GM21723 (cell line): Measurements from ENCODE around the gene CHL1.

ENCODE experiments used
- ATAC-seq: cut with Tn5 transposase; IDR thresholded peaks from one replicate; pipeline ENCODE4 v1.9.1; 2021; ENCODE audit warnings: mild to moderate bottlenecking, moderate library complexity; ENCODE audit not compliant: unreplicated experiment

Gene CHL1

DNA sequence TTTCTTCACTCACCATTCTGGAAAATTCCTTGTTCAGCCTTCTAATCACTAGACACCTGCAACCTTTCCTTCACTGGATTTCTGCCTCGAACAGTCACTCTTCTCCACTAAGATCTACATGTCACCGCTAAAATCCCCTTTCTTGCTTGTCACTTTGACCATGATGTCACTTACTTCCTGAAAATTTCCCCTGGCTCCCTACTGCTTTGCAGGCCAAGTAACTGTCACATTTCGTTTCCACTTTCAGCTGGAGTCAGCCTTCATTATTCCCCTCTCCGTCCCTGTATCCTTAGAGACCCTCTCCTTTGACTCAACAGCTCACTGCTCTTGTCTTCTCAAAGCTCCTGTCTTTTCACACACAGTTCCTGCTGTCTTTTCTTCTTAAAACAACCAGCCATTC is 15.9 kb downstream of the CHL1 start:
- ATAC-seq, result peak; percentile 93

DNA sequence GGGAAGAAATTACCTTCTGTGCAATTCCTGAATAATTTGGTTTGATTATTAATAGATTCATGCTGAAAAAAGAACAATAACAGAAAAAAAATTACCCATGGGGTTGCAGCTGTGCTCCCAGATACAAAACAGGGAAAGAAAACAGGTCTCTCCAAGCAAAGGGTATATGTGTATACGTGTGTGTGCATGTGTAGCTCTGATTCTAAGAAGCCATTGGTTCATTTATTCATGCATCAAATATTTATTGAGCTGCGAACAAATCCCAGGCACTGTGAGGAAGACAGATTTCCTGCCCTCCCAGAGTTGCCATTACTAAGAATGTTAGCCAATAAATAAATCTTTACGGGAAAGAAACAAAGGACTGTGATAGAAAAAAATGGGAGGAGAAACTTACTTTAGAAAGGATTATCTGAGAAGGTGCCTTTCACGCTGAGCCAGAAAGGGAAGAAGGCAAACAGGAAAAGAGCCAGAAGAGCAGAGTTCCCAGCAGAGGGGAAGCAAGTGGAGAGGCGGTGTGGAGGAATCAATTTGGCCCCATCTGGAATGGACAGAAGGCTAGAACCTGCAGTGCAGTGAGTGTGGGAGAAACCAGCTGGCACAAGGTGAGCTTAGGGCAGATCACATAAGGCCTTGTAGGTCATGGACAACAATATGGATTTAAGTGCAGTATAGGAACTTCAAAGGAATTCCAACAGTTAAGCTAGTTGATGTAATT is 20.7 kb downstream of the CHL1 start:
- no peak for ATAC-seq

GRCh38 chr3:217948-218347 is 21.4 kb downstream of the CHL1 start:
- no peak for ATAC-seq

- ATAC-seq, result no peak
These were observed 32.0 kb downstream of the CHL1 start for GRCh38 chr3:228442-229182.

DNA sequence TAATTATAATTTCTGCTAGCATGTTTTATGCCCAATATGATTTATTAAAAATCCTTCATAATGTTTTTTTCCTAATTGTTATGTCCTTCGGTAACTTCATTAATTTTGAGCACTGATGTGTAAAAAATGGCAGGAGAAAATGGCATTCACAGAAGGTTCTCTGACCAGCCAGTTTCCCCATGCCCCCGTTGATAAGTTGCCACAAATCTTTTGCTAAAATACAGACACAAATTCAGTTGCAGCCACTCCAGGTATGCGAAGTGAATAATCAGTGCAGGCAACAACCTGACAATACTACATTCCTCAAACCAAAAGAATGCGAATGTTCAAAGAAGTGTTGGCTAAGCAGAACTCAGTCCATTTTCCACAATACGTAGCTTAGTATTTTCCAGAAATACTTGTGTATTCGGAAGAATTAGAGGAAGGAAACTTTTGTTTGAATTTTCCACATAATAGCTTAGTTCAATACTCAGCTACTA is 32.7 kb downstream of the CHL1 start:
- no peak for ATAC-seq

DNA sequence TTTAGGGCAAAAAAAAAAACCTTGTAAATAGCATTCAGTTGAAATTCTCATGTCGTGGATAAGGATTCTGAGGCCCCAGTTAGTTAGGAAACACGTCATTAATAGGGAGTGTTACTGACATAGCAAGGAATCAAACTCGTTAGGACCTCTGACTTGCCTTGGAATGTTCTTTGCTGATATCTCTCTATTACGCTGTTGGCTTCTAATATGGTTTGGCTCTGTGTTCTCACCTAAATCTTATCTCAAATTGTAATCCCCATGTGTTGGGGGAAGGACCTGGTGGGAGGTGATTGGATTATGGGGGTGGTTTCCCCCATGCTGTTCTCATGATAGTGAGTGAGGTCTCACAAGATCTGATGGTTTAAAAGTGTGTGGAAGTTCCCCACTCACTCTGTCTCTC is 40.3 kb downstream of the CHL1 start:
- ATAC-seq, result no peak

DNA sequence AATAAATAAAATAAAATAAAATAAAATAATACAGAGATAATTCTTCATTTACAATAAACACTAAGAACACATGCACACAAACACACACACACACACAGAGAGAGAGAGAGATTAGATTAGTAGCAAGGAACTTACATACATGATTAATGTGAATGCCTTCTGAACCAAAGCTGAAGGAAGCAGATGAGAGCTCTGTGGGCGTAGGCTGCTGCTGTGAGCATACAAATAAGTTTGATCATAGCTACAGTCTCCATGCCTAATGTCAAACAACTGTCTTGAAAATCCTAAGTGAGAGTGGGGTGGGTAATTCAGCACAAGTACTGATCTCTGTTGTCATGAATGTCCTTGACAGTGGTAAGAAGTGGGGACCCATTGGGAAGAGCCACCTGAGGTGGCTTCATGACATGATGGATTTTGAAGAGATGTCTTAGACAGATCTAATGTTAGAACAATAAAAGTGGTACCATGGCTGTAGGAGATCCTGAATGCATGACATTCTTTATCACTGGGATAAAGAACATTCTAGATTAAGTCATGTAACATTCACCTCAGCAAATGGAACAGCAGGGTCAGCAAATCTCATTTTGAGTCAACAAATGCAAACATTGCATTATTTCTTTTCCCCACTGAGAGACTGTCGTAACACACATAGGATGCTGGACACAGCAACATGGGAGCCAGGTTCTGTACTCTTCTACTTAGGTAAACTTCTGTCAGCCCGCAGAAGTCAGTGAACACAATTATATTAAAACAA is 46.2 kb downstream of the CHL1 start:
- ATAC-seq, result no peak

- no peak for ATAC-seq
These were observed 46.8 kb downstream of the CHL1 start for GRCh38 chr3:243356-243725.

DNA sequence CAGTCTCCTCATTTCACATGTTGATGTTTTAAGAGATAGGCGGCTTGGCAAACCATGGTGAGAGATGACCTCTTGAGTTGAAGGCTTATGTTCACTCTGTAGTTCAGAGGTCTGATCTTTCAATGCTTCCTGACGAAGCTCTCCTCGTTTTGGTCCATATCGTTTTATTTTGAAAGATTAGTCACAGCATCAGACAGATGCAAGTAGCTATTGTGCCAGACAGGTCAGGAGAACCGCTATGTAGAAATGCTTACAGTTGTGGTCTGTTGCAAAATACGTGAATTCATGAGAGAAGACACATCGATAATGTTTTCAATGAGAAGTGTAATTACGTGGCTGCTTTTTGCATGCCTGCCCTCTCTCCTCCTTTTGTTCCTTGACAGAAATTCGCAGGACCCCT is 47.5 kb downstream of the CHL1 start:
- ATAC-seq, result no peak

- no peak for ATAC-seq
These were observed 51.4 kb downstream of the CHL1 start for GRCh38 chr3:247916-248315.

GRCh38 chr3:248864-249520 is 52.4 kb downstream of the CHL1 start:
- ATAC-seq, result no peak

DNA sequence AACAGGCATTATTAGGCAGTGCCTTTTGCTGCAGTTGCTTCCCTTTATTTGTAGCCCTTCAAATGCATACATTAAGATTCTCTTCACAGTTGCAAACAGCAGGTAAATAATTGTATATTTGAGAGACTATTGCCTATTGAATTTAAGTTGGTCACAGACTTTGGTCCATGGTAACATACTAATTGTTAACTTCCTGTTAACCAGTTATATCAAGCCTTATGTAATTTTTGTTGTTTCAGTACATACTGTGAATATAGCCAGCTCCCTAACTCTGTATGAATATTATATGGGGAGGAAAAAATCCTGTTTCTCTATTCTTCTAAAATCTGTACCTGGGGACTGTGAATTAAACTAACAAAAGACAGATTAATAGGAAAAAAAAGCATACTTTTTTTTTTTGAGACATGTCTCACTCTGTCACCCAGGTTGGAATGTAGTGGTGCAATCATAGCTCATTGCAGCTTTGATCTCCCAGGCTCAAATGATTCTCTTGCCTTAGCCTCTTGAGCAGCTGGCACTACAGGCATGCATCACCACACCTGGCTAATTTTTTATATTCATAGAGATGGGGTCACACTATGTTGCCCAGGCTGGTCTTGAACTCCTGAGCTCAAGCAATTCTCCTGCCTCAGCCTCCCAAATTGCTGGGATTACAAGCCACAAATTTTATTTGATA is 53.2 kb downstream of the CHL1 start:
- ATAC-seq, result no peak

- ATAC-seq, result no peak
These were observed 59.9 kb downstream of the CHL1 start for GRCh38 chr3:256501-256900.

DNA sequence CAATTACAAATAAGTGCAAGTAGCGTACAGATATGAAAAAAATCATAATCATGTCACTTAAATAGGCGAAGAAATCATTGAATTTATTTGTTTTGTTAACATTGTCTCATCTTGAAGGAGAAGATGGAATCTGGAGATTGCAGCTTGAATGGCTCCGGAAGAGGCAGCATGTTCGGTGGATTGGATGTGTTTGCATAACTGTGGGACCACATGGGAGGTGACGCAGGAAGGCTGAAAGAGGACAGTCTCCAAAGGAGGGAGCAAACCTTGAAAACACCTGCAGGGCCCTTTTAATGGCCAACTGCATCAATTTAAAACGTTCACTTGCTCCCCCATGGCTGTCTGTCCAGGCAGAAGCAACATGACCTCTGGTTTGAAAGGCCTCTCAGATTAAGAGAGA is 61.3 kb downstream of the CHL1 start:
- no peak for ATAC-seq

GRCh38 chr3:260898-261297 is 64.3 kb downstream of the CHL1 start:
- ATAC-seq, result no peak

DNA sequence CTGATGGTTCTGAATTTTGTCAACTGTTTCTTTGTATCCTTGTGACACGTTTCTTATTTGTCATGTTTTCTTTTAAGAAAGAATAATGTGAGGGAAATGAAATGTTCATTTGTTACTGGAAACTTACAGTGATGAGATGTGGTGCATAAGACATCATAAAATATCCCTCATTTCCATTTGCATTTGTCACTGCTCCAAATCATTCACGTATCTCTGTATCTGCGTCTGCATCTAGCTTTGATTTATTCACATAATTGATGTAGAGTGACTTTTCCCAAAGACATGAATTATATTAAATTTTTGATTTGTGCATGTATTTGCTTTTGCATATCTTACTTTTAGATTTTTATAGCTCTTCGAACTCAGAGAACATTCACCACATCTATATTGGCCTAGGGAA is 66.8 kb downstream of the CHL1 start:
- no peak for ATAC-seq

DNA sequence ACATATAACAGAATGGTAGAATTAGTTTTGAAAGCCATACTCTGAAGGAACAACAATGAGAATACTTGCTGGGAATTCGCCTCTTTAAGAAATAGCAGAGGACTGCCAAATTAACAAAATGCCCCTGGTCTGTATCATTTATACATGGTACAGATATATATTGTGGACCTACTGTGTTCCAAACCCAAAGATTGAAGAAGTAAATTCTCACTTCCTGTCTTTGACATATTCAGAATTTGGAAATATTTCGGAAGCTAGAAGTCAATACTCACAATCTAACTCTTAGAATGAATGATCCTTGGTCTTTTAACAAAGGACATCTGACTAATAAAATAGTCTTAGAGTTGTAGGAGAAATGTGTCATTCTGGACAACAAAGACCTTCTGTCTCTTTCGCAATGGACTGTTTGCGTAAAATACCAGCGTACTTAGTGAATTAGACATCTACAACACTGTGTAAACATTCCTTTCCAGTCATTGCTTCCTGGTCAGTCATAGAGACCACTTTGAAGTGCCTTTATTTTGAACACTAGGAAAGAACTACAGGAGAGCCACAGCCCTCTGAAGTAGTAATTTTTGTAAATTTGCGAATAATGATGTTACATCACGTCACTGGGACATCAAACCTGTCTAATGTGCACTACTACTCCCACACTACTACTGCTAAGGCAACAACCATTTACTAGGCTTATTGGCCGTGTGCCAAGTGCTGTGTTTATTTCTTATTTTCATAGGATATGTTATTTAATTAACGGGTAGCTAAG is 68.0 kb downstream of the CHL1 start:
- ATAC-seq, result no peak

- ATAC-seq, result no peak
These were observed 70.5 kb downstream of the CHL1 start for GRCh38 chr3:267101-267500.

DNA sequence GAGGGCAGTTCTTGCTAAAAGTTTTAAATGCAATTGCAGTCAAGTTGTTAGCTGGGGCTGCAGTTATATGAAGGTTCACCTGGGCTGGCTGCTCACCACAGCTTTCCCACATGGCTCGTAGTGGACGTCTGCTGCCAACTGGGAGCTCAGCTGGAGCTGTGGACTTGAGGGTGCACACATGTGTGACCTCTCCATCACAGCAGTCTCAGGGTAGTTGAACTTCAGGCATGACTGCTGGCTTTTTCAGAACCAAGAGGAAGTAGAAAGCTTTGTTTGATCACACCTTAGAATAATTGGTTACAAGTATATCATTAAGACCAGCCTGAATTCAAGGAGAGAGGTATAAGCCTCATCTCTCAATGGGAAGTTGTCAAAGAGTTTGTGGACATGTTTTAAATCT is 74.1 kb downstream of the CHL1 start:
- ATAC-seq, result no peak

DNA sequence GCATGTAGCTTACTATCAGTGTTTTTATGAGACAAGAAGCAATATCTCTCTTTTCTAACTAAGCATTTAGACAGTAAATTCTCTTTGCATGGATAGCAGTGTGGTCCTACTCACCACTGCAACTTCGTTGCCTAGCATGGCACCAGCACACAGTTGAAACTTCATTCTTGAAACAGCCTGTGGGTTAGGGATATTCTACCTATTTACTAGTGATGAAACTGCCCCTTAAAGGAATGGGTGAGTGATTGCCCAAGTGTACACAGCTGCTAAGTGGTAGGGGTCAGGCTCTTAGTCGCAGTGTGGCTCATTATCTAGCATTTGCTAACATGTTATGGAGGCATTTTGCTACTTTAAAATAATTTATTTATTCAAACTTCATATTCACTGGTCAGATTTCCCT is 78.4 kb downstream of the CHL1 start:
- no peak for ATAC-seq
